ENCODE data around the gene SIRT2. TPM values are rescaled to one million over a fixed set of nuclear protein-coding genes. Genes with fewer than 3 reads are reported as not detected.
A peak's percentile ranks its signal among the peaks of the same experiment; 100 is the strongest.
"Not testable (repeated sequence)": the region's sequence is repeated elsewhere in the genome, so short reads cannot be mapped to it uniquely, and the experiment has no call there.

The SIRT2 gene
- total RNA-seq, 1 donor from 2014 or later = 32.7 TPM

GRCh38 chr19:38877781-38878574 is 21.4 kb downstream of the SIRT2 start, which contains the start of gene RINL:
Gene RINL (minus strand): TSS chr19:38878275. CDS start chr19:38876742, 1,533 bp downstream.
- Mint-ChIP-seq H3K4me3 (peak within 1 kb of the TSS; percentile 92), H3K36me3 (ENCODE audit: low read depth) (peaks cover 26% of the 10 kb centered on the region), H3K27me3 (no peaks in the 10 kb centered on the region), H3K27ac (peak within 1 kb of the TSS; percentile 98), H3K4me1 (peaks cover 48% of the 10 kb centered on the region), H3K9me3 (no peaks in the 10 kb centered on the region)
- TF ChIP-seq CTCF (IDR thresholded peaks at IDR 0.05) = no peak
- peak; percentile 57 for DNase-seq
- ChIA-PET POLR2A (interaction anchor here (0.5 to 7.4 kb wide), 22 partner anchors 8 to 560 kb away, joined by 3 to 125 read pairs (median 8); partner anchors contain the start of genes ECH1, FAM98C, HNRNPL and NFKBIB), CTCF (interaction anchor here (0.5 to 3.6 kb wide), 6 partner anchors 9 to 542 kb away, joined by 3 to 19 read pairs (median 3); partner anchors contain the start of gene CATSPERG)
- intact Hi-C loops (cut with micrococcal nuclease) = loop anchor here (1.0 to 2.0 kb wide), 5 partner anchors 8 to 52 kb away; partner anchors contain the start of genes ECH1, MRPS12, NFKBIB and SARS2
- ATAC-seq (ENCODE audit: low read depth) = peak; percentile 94

GRCh38 chr19:38875656-38876395 is 23.6 kb downstream of the SIRT2 start:
- CTCF ChIA-PET = interaction anchor here (3.6 kb wide), 1 partner anchor 12 kb away, joined by 19 read pairs; no protein-coding TSS in a partner anchor
- no peak overlapping the region for H3K4me3 Mint-ChIP-seq
- no peaks in the 10 kb centered on the region for H3K27me3 Mint-ChIP-seq
- no peaks in the 10 kb centered on the region for H3K9me3 Mint-ChIP-seq
- H3K4me1 Mint-ChIP-seq = peaks cover 47% of the 10 kb centered on the region
- no peak for DNase-seq
- H3K27ac Mint-ChIP-seq = peak overlapping the region; percentile 63
- peaks cover 28% of the 10 kb centered on the region for H3K36me3 Mint-ChIP-seq (ENCODE audit: low read depth)
- intact Hi-C loops (cut with micrococcal nuclease) = no loop called here
- ATAC-seq (ENCODE audit: low read depth) = no peak
- no peak for TF ChIP-seq CTCF (IDR thresholded peaks at IDR 0.05)
- POLR2A ChIA-PET = interaction anchor here (0.6 to 7.4 kb wide), 8 partner anchors 12 to 557 kb away, joined by 3 to 125 read pairs (median 6); partner anchors contain the start of genes ECH1 and HNRNPL

DNA sequence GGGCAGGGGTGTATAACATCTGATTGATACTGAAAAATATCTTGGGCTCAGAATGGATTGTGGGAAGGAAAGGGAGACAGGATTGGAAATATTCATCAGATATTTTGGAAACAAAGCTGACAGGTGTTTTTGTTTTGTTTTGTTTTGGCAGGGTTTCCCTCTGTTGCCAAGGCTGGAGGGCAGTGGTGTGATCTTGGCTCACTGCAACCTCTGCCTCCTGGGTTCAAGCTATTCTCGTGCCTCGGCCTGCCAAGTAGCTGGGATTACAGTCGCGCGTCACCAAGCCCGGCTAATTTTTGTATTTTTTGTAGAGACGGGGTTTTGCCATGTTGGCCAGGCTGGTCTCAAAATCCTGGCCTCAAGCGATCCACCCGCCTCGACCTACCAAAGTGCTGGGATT is 26.0 kb downstream of the SIRT2 start:
- DNase-seq; H3K4me3 Mint-ChIP-seq; H3K27me3 Mint-ChIP-seq; H3K9me3 Mint-ChIP-seq; ATAC-seq (ENCODE audit: low read depth); intact Hi-C loops (cut with micrococcal nuclease): not testable (repeated sequence)
- Mint-ChIP-seq H3K27ac (peak overlapping the region; percentile 54), H3K36me3 (ENCODE audit: low read depth) (peaks cover 36% of the 10 kb centered on the region), H3K4me1 (peaks cover 50% of the 10 kb centered on the region)
- ChIA-PET CTCF (interaction anchor here (0.6 kb wide), 1 partner anchor 13 kb away, joined by 3 read pairs; no protein-coding TSS in a partner anchor), POLR2A (interaction anchor here (1.1 kb wide), 1 partner anchor 12 kb away, joined by 3 read pairs; no protein-coding TSS in a partner anchor)

DNA sequence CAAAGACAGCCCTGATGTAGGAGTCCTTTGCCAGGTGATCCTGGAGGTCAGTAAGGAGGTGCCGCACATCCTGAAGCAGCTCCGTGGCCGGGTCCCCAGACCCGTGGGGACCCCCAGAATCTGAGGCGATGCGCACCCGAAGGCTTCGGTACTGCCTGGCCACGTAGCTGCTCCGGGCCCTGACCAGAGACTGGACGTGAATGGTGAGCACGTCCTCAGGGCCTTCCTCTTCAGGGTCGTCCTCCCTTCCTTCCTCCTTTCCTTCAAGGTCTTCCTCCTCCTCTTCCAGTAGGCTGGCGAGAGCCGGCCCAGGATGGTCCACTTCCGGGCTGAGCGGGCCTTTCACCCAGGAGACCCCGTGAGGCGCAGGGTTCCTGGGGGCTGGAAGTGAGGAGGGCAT is 28.8 kb downstream of the SIRT2 start:
- H3K27me3 Mint-ChIP-seq = no peaks in the 10 kb centered on the region
- ATAC-seq (ENCODE audit: low read depth) = no peak
- peaks cover 35% of the 10 kb centered on the region for H3K36me3 Mint-ChIP-seq (ENCODE audit: low read depth)
- H3K4me1 Mint-ChIP-seq = peaks cover 51% of the 10 kb centered on the region
- peak overlapping the region; percentile 71 for H3K27ac Mint-ChIP-seq
- H3K4me3 Mint-ChIP-seq = peak overlapping the region; percentile 92
- no peaks in the 10 kb centered on the region for H3K9me3 Mint-ChIP-seq
- POLR2A ChIA-PET = interaction anchor here (0.5 to 3.6 kb wide), 8 partner anchors 8 to 907 kb away, joined by 3 to 188 read pairs (median 29); partner anchors contain the start of genes ECH1, HNRNPL and RINL
- CTCF ChIA-PET = interaction anchor here (0.6 to 3.8 kb wide), 6 partner anchors 13 to 57 kb away, joined by 3 to 35 read pairs (median 14); partner anchors contain the start of gene HNRNPL
- no peak for DNase-seq
- TF ChIP-seq CTCF (IDR thresholded peaks at IDR 0.05) = no peak
- intact Hi-C loops (cut with micrococcal nuclease) = loop anchor here (1.0 kb wide), 1 partner anchor 8 kb away; the partner anchor contains the start of gene RINL
